GM19372 (cell line): Measurements from ENCODE around the gene NFE2L2.
"Not testable (repeated sequence)": the region's sequence is repeated elsewhere in the genome, so short reads cannot be mapped to it uniquely, and the experiment has no call there.

Experiments
- ATAC-seq: cut with Tn5 transposase; IDR thresholded peaks from one replicate; pipeline ENCODE4 v1.9.1; 2021; ENCODE audit warnings: mild to moderate bottlenecking, low read depth, moderate library complexity; ENCODE audit not compliant: unreplicated experiment

The NFE2L2 gene

DNA sequence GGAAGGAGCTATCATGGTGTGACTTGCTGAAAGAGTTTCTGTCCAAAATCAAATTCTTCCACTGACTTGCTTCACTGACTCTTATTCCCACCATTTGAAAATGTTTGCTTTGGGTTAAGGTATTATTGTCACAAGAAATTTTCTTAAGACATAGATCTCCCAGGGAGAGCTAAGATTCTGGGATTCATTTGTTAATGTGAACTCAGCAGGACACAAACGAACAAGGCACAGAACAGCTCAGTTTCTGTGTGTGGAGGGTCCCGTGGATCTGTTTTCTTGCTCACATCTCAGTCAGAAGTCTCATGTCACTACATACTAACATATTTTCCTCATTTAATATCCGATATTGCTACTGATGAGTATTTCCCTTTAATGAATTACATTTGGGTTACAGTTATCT, 60.1 kb downstream of the NFE2L2 start:
- no peak for ATAC-seq

DNA sequence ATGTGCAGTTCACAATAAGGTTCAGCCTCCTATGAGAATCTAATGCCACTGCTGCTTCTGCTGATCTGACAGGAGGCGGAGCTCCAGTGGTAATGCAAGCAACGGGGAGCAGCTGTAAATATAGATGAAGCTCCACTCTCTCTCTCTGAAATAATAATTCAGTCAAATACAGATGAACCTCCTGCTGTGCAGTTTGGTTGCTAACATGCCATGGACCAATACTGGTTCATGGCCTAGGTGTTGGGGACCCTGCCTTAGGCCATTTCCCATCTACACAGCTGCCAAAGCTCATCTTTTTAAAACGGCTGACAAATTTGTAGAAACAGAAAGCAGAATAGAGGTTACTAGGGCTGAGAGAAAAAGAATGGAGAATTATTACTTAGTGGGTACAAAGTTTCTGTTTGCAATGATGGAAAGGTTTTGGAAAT, 62.6 kb downstream of the NFE2L2 start:
- ATAC-seq, result no peak

DNA sequence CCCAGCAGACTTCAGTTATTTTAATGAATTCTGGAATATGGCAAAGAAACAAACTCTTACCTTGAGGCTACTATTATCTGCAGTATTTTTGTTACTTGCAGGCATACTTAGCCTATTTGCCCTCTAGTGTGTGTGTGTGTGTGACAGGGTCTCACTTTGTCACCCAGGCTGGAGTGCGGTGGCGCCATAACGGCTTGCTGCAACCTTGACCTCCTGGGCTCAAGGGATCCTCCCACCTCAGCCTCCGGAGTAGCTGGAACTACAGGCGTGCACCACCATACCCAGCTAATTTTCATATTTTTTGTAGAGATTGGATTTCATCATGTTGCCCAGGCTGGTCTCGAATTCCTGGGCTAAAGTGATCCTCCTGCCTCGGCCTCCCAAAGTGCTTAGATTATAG, 64.1 kb downstream of the NFE2L2 start:
- ATAC-seq, result not testable (repeated sequence)

DNA sequence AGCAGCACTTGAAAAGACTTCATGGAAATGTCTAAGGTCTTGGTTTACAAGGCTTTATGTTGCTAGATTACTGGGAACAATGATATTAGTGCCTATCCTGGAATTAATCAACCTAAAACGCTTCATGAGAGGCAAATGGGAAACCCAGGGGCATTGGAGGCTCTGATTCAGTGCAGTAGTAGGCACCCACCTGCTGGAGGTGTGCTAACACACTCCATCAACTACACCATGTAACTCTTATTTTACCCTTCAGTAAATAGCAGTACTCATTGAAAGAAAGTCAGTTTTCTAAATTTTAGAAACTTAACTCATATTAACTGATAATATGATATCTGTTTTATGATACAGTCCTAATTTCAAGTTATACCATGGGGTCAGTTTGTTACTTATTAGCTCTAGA, 69.3 kb downstream of the NFE2L2 start:
- ATAC-seq, result peak; percentile 70

DNA sequence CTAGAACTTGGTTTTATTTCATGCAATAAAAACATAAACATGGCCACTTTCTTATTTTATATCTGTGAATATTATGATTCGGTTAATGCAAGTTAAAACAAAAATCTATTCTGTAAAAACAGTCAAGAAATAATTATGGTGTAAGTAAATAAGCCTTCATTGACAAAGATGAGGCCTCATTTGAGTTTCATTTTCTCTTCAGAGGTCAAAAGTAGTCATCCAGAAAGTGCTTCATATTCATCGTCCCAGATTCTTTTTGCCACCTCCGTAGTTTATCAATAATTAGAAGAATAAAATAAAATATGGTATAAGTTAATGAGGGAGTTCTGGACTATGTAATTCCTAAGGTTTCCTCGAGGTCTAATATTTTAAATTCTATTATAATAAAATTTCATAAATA, 71.3 kb downstream of the NFE2L2 start:
- ATAC-seq, result no peak

DNA sequence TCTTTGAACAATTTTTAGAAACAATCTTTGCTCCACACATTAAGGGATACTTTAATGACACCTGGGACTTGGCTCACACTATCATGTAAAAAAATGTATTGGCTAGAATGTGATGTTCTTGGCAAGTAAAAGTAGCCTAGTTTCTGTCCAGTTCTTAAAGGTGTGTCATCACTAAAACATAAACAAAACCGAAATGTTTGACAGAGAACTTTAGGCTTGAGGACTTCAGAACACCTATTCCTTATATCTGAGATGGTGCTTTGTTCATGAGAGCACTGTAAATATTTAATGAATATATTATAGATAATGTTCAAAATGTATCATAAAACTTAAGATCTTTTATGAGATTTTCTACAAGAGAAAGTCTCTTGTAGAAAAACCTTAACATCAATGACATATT, 71.7 kb downstream of the NFE2L2 start:
- no peak for ATAC-seq

DNA sequence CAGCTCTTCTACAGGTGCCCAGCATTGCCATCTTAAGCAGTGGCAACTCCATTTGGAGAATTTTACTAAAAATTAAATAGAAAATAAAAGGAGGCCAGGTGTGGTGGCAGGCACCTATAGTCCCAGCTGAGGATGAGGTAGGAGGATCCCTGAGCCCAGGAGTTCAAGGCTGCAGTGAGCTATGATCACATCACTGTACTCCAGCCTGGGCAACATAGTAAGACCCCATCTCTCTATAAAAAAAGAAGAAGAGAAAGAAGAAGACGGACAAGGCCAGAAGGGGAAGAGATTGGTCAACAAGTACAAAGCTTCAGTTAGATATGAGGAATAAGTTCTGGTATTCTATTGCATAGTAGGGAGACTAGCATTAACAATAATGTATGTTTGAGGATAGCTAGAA, 73.6 kb downstream of the NFE2L2 start:
- no peak for ATAC-seq

DNA sequence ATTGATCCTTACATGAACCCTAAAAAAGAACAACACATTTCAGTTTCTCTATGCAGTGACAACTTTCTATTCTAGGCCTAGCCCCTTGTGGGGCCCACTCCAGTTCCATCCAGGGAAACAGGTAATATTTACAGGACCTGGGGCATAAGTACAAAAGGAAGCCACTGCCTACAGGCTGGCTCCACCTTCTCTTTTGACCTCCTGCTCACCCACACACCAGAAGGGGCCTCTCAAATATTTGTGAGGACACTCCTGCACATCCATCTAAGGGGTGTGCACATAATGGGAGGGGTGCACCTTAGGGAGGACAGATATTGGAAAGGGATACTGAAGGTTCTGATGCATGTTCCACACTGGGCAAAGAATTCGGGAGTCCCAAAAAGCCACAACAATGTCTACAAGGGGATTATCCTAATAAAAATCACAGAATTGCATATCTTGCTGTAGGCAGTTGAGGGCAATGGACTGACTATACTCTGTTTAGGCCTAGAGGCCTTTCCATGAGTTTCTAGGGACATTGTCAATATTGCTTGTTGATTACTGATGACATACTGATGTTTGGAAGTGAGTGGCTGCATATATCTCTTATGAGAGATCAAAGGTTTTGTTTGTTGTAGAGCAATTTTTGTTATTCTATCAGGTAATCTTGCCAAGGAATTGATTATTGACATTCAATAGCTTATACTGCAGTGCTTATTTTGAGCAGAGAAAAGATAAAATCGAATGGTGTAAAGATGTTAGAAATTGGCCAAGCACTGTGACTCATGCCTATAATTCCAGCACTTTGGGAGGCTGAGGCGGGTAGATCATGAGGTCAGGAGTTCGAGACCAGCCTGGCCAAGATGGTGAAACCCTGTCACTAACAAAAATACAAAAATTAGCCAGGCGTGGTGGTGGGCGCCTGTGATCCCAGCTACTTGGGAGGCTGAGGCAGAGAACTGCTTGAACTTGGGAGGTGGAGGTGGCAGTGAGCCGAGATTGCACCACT, 75.8 kb downstream of the NFE2L2 start:
- no peak for ATAC-seq

DNA sequence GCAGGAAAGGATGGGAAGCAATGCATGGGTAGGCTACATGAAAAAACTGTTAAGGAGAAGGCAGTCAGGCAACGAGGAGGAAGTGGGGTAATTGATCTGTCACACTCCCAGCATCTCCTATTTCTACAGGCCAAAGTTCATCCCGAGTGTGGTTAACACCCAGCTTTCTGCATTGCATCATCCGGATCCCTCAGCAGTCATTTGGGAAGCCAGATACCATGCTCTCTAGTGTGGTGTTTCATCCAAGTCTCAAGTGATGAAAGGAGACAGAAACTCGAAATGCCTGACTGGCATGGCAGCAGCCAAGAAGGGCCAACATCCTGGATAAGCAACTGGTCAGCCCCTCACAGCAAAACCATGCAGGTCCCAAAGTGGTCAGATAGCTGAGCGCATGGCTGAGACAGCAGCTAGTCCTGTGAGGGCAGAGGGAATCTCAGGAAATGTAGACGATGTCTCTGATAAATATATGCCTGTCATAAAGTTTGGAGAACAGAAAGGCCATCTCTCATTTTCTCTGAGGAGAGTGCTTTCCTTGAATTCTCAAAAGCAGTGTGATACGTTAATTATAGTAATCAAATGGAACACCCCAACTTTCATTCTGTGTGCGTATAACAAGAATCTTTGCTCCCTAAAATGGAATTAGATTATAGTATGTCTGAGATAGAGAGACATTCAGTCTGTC, 76.8 kb downstream of the NFE2L2 start:
- ATAC-seq, result no peak

DNA sequence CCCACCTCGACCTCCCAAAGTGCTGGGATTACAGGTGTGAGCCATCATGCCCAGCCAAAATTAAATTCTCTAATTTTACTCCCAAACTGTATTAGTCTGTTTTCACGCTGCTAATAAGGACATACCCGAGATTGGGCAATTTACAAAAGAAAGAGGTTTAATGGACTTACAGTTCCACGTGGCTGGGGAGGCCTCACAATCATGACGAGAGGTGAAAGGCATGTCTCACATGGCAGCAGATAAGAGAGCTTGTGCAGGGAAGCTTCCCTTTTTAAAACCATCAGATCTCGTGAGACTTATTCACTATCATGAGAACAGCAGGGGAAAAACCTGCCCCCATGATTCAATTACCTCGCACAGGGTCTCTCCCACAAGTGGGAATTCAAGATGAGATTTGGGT, 78.5 kb downstream of the NFE2L2 start:
- ATAC-seq, result not testable (repeated sequence)

DNA sequence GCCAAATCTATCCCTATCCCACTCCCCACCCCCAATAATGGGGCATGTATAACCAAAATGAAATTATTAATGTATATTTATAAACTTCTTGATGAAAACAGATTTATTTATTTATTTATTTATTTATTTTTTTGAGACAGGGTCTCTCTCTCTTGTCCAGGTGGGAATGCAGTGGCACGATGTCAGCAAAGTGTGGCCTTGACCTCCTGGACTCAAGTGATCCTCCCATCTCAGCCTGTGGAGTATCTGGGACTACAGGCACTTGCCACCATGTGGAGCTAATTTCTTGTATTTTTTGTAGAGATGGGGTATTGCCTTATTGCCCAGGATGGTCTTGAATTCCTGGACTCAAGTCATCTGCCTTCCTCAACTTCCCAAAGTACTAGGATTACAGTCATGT, 79.9 kb downstream of the NFE2L2 start:
- no peak for ATAC-seq

DNA sequence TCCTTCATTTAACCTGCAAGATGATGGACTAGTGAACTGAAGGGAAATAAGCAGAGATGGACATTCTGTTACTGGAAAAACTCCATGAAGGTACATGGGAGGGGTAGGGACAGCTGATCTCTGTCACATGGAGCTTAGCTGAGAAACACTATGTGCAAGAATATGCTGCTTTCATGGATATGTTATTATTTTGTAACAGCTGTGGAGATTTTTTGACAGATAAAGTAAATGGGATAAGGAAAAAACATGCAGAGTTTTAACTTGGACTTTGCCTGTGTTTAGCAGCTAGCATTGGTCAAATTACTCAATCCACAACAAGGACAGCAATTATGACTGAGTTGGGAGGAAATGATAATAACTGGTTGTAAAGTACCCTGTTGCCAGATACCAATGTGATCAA, 80.7 kb downstream of the NFE2L2 start:
- ATAC-seq, result no peak
